ENCODE results near the gene ADCY10. TPM values are rescaled to one million over a fixed set of nuclear protein-coding genes. Genes with fewer than 3 reads are reported as not detected.

Gene ADCY10
- total and polyA plus RNA-seq, 9 of the 15 experiments (the other 6 are each of a cell fraction or from before 2014, with no cell fraction given): 0.08 to 0.86 (median 0.22) TPM

- TF ChIP-seq PCBP2 (IDR thresholded peaks at IDR 0.05; ENCODE audit: low read depth, low read length, poor library complexity, severe bottlenecking) (no peak), ZNF318 (IDR thresholded peaks at IDR 0.05; ENCODE audit: borderline replicate concordance in 1 of 2, low read depth in 1 of 2) (0 out of 4 replicates have a peak, but pooled peaks of 1 of the 2 experiments have one; percentile 20), ZC3H11A (IDR thresholded peaks at IDR 0.05; ENCODE audit: low read depth, low read length) (no peak), ZNF232 (CRISPR knock-in tag; IDR thresholded peaks at IDR 0.05) (peak; percentile 38; the same call in 1 of the 2 replicates), MIER1 (IDR thresholded peaks at IDR 0.05; ENCODE audit: low read depth) (no peak), SMARCA5 (IDR thresholded peaks at IDR 0.05) (no peak), MAFG (tag; conservative IDR thresholded peaks at IDR 0.05) (no peak), SP2 (IDR thresholded peaks at IDR 0.05; ENCODE audit: extremely low read depth, low read depth, low read length, poor library complexity, severe bottlenecking) (no peak), CEBPG (CRISPR knock-in tag; IDR thresholded peaks at IDR 0.05) (no peak), CEBPG (tag; conservative IDR thresholded peaks at IDR 0.05 in 1 of 2, IDR thresholded peaks at IDR 0.05 in 1 of 2) (no peak), ZFPM2 (CRISPR knock-in tag; IDR thresholded peaks at IDR 0.05) (no peak), SMARCA4 (IDR thresholded peaks at IDR 0.05) (no peak), DMBX1 (CRISPR knock-in tag; IDR thresholded peaks at IDR 0.05; ENCODE audit: borderline replicate concordance) (peak; percentile 20; the same call in 1 of the 2 replicates), ZNF175 (CRISPR knock-in tag; IDR thresholded peaks at IDR 0.05; ENCODE audit: low read depth) (no peak), ELF1 (tag; IDR thresholded peaks at IDR 0.05) (no peak), ATF1 (CRISPR knock-in tag; IDR thresholded peaks at IDR 0.05) (no peak), ATF1 (tag; IDR thresholded peaks at IDR 0.05) (no peak), KAT7 (CRISPR knock-in tag; IDR thresholded peaks at IDR 0.05; ENCODE audit: borderline replicate concordance) (no peak), LEF1 (IDR thresholded peaks at IDR 0.05) (0 out of 2 replicates have a peak, but pooled peaks have one; percentile 12), GABPB1 (CRISPR knock-in tag; IDR thresholded peaks at IDR 0.05) (no peak; the same call in 1 of the 2 replicates), JUN (IDR thresholded peaks at IDR 0.05; ENCODE audit: borderline replicate concordance, low read depth, low read length) (peak; percentile 52; the same call in 1 of the 2 replicates), JUN (CRISPR knock-in tag; IDR thresholded peaks at IDR 0.05; ENCODE audit: borderline replicate concordance) (no peak)
Observed at GRCh38 chr1:167862432-167863076, 51.4 kb downstream of the ADCY10 start (continued).
